NCI-H748 (cell line): ENCODE results near the gene PNPLA1.

Experiments
- DNase-seq: peaks from one replicate; lab custom pipeline; 2025; ENCODE audit not compliant: unreplicated experiment; lab: John Stamatoyannopoulos, UW

PNPLA1 gene

DNA sequence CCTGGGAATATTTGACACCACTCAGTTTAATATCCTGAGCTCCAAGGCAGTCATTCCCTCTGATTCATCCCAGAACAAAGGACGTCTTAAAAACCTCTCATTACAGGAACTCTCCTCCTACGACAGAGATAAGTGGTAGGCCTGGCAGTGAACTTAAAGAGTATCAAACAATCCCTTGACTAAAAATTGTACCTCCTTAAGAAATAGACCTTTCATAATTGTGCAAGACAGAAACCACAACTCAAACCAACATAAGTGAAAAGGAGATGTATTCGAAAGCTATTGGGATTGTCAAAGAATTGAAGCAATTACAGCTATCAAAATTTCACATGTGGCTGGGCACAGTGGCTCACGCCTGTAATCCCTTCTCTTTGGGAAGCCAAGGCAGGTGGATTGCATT is 86.0 kb downstream of the PNPLA1 start:
- no peak for DNase-seq

DNA sequence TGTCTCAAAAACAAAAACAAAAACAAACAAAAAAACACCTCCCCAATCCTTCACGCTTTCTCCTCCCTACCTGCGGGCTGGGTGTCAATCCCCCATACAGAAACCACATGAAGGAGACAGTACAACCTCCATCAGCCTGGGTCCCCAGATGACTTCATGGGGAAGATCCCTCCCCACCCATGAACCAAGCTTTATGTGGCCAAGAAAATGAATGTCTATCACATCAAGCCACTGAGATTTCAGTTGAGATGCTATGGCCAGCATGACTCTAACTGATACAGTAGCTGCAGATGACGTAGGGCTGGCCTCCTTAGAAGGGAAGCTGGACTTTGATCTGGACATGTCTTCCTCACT is 88.0 kb downstream of the PNPLA1 start:
- DNase-seq: no peak
